Motor neuron (in vitro differentiated cells): ENCODE data around the gene RTL1. TPM values are rescaled to one million over a fixed set of nuclear protein-coding genes. Genes with fewer than 3 reads are reported as not detected.

Source experiments
- ATAC-seq, 8 experiments: fragments of 200-7000 bp; cut with Tn5 transposase; replicated peaks in 6 of 8; 2 replicates each; pipeline ENCODE4 v1.8.0; 2021; ENCODE audit warnings: mild to moderate bottlenecking in 8 of 8, moderate library complexity in 8 of 8
- H3K27ac ChIP-seq, 2 donors: fragments of 250-450 bp; sonication (Bioruptor Pico); 2 replicates each; pipeline ENCODE4 v1.9.0; 2021; ENCODE audit warnings: antibody characterized with exemption in 2 of 2, mild to moderate bottlenecking in 2 of 2, moderate library complexity in 1 of 2
- H3K4me1 ChIP-seq, 2 donors: fragments of 250-450 bp; sonication (Bioruptor Pico); replicated peaks in 1 of 2; 2 replicates each; pipeline ENCODE4 v1.6.1; 2021; ENCODE audit warnings: antibody characterized with exemption in 2 of 2, mild to moderate bottlenecking in 2 of 2, moderate library complexity in 1 of 2
- H3K4me3 ChIP-seq, 5 donors: fragments of 250-450 bp; sonication (Bioruptor Pico); 2 replicates each; pipeline ENCODE4 v1.9.0; 2021; ENCODE audit warnings: antibody characterized with exemption in 5 of 5, mild to moderate bottlenecking in 5 of 5, moderate library complexity in 4 of 5
- WGBS, 10 experiments: fragments of 450-650 bp; shearing (Covaris generic); methylation state at CpG; one replicate each; pipeline ENCODE4 v1.0.0; 2022; 5-methylcytosine and 5-hydroxymethylcytosine counted together
- in situ Hi-C, 9 experiments: fragments of 400-800 bp; cut with MboI; loops; one replicate each; pipeline ENCODE4 v1.15.0; 2021; ENCODE audit warnings: low sequenced_read_pairs in 9 of 9, low pct_unique_long_range_greater_than_20kb in 2 of 9; ENCODE audit not compliant: unreplicated experiment in 9 of 9
- total RNA-seq, 8 experiments: library from RNA; unstranded; fragments of 300-600 nt; gene quantifications; 2 replicates each; pipeline versions ENCODE4 v1.2.3 to v1.2.4, GENCODE V29; 2022

RTL1 gene
- total RNA-seq, 8 experiments from 2014 or later = 0.14 to 38.6 (median 6.5) TPM

- Histone ChIP-seq H3K4me1 (peaks cover 36 to 59% of the 10 kb centered on the region in 2 donors), H3K4me3 (peak overlapping the region; percentile 15 to 42 (median 28)), H3K27ac (no peak overlapping the region)
- ATAC-seq = peak in 6 of 8 experiments; percentile 4 to 76 (median 72)
- in situ Hi-C loops = loop anchor here in 4 of 9 experiments (25.0 kb wide), 3 partner anchors 492 to 733 kb away; no protein-coding TSS in a partner anchor
- 0 to 60% (median 28%) methylated on average over 1 to 6 of the region's 45 CpGs; no CpG with 5 or more reads in 4 of the 10 experiments for WGBS, 10 experiments
These were observed 975 bp upstream of the RTL1 start for GRCh38 chr14:100904307-100905087.

- ATAC-seq = no peak
- Histone ChIP-seq H3K27ac (no peak overlapping the region), H3K4me3 (no peak overlapping the region), H3K4me1 (peaks cover 44 to 71% of the 10 kb centered on the region in 2 donors)
- 21 to 68% (median 40%) methylated on average over 1 to 3 of the region's 10 CpGs; no CpG with 5 or more reads in 7 of the 10 experiments for WGBS, 10 experiments
- in situ Hi-C loops = loop anchor here in 4 of 9 experiments (25.0 kb wide), 3 partner anchors 491 to 734 kb away; no protein-coding TSS in a partner anchor
These were observed 421 bp downstream of the RTL1 start for GRCh38 chr14:100903134-100903468.

- H3K27ac ChIP-seq = peak overlapping the region in 1 of 2 donors; percentile 7
- no peak overlapping the region for H3K4me3 ChIP-seq
- peak; percentile 11 to 81 (median 34) for ATAC-seq
- WGBS, 10 experiments = 0 to 57% (median 17%) methylated on average over 1 to 6 of the region's 18 CpGs; no CpG with 5 or more reads in 3 of the 10 experiments
- peaks cover 44 to 74% of the 10 kb centered on the region in 2 donors for H3K4me1 ChIP-seq
- in situ Hi-C loops = loop anchor here in 4 of 9 experiments (25.0 kb wide), 3 partner anchors 490 to 735 kb away; no protein-coding TSS in a partner anchor
These were observed 1.0 kb downstream of the RTL1 start for GRCh38 chr14:100902295-100903133.

- H3K27ac ChIP-seq = peak overlapping the region in 1 of 2 donors; percentile 7
- 60 to 100% (median 93%) methylated on average over 1 to 4 of the region's 12 CpGs; no CpG with 5 or more reads in 5 of the 10 experiments for WGBS, 10 experiments
- peaks cover 52 to 81% of the 10 kb centered on the region in 2 donors for H3K4me1 ChIP-seq
- no peak overlapping the region for H3K4me3 ChIP-seq
- in situ Hi-C loops = loop anchor here in 4 of 9 experiments (25.0 kb wide), 3 partner anchors 489 to 736 kb away; no protein-coding TSS in a partner anchor
- ATAC-seq = no peak
These were observed 1.9 kb downstream of the RTL1 start for GRCh38 chr14:100901391-100902183.

GRCh38 chr14:100900837-100901390, 2.6 kb downstream of the RTL1 start:
- WGBS, 10 experiments = 0 to 80% (median 20%) methylated on average over 1 to 11 of the region's 15 CpGs; no CpG with 5 or more reads in 3 of the 10 experiments
- in situ Hi-C loops = loop anchor here in 4 of 9 experiments (25.0 kb wide), 3 partner anchors 489 to 736 kb away; no protein-coding TSS in a partner anchor
- Histone ChIP-seq H3K27ac (no peak overlapping the region), H3K4me3 (no peak overlapping the region), H3K4me1 (peaks cover 54 to 87% of the 10 kb centered on the region in 2 donors)
- peak in 7 of 8 experiments; percentile 33 to 48 (median 42) for ATAC-seq

- ATAC-seq = peak in 2 of 8 experiments; percentile 3 to 6
- no peak overlapping the region for H3K27ac ChIP-seq
- 21 to 70% (median 42%) methylated on average over 4 to 16 of the region's 19 CpGs; no CpG with 5 or more reads in 2 of the 10 experiments for WGBS, 10 experiments
- in situ Hi-C loops = loop anchor here in 4 of 9 experiments (25.0 kb wide), 3 partner anchors 488 to 737 kb away; no protein-coding TSS in a partner anchor
- H3K4me1 ChIP-seq = peaks cover 53 to 83% of the 10 kb centered on the region in 2 donors
- H3K4me3 ChIP-seq = no peak overlapping the region
These were observed 3.4 kb downstream of the RTL1 start for GRCh38 chr14:100899884-100900771.

GRCh38 chr14:100898935-100899883, 4.3 kb downstream of the RTL1 start:
- 20 to 100% (median 80%) methylated on average over 1 to 5 of the region's 21 CpGs; no CpG with 5 or more reads in 4 of the 10 experiments for WGBS, 10 experiments
- H3K27ac ChIP-seq = no peak overlapping the region
- in situ Hi-C loops = no loop called here
- H3K4me1 ChIP-seq = peaks cover 52 to 75% of the 10 kb centered on the region in 2 donors
- peak in 4 of 8 experiments; percentile 6 to 29 (median 16) for ATAC-seq
- no peak overlapping the region for H3K4me3 ChIP-seq

GRCh38 chr14:100898465-100898864, 5.1 kb downstream of the RTL1 start:
- Histone ChIP-seq H3K4me3 (no peak overlapping the region), H3K27ac (no peak overlapping the region), H3K4me1 (peaks cover 52 to 68% of the 10 kb centered on the region in 2 donors)
- ATAC-seq = no peak
- in situ Hi-C loops = no loop called here
- 25 to 100% (median 83%) methylated on average over 1 to 11 of the region's 11 CpGs; no CpG with 5 or more reads in 3 of the 10 experiments for WGBS, 10 experiments

GRCh38 chr14:100896369-100897060, 7.0 kb downstream of the RTL1 start:
- H3K4me3 ChIP-seq = no peak overlapping the region
- in situ Hi-C loops = no loop called here
- no peak for ATAC-seq
- peaks cover 38 to 51% of the 10 kb centered on the region in 2 donors for H3K4me1 ChIP-seq
- WGBS, 10 experiments = 39 to 100% (median 80%) methylated on average over 1 to 14 of the region's 22 CpGs; no CpG with 5 or more reads in 5 of the 10 experiments
- H3K27ac ChIP-seq = no peak overlapping the region

GRCh38 chr14:100895411-100895810, 8.1 kb downstream of the RTL1 start:
- H3K4me1 ChIP-seq = peaks cover 28 to 40% of the 10 kb centered on the region in 2 donors
- in situ Hi-C loops = no loop called here
- WGBS, 10 experiments = 73 to 100% (median 91%) methylated on average over 2 to 5 of the region's 6 CpGs; no CpG with 5 or more reads in 4 of the 10 experiments
- no peak for ATAC-seq
- H3K27ac ChIP-seq = no peak overlapping the region
- H3K4me3 ChIP-seq = no peak overlapping the region
